RWPE2 (cell line): ENCODE results near the gene C1QL1.

Experiments
- ATAC-seq: fragments of 200-7000 bp; cut with Tn5 transposase; 3 replicates; pipeline ENCODE4 v1.9.1; 2021; ENCODE audit warnings: low read depth
- DNase-seq: peaks from one replicate; pipeline ENCODE4 v3.0.0-alpha.2; 2020; ENCODE audit warnings: low spot score
- H3K27ac ChIP-seq: fragments of 450-650 bp; 2 replicates; pipeline ENCODE4 v1.5.1; 2017; ENCODE audit warnings: mild to moderate bottlenecking; ENCODE audit not compliant: poor library complexity, severe bottlenecking
- H3K27me3 ChIP-seq: fragments of 250-450 bp; sonication (Bioruptor Pico); 2 replicates; pipeline ENCODE4 v1.5.1; 2021; ENCODE audit warnings: mild to moderate bottlenecking, moderate library complexity; ENCODE audit not compliant: insufficient read depth, poor library complexity, severe bottlenecking
- H3K36me3 ChIP-seq: fragments of 250-450 bp; sonication (Bioruptor Pico); 2 replicates; pipeline ENCODE4 v1.5.1; 2020; ENCODE audit warnings: low read depth, mild to moderate bottlenecking, moderate library complexity
- H3K4me1 ChIP-seq: fragments of 250-450 bp; sonication (Bioruptor Pico); 2 replicates; pipeline ENCODE4 v1.5.1; 2021; ENCODE audit warnings: mild to moderate bottlenecking, moderate library complexity; ENCODE audit not compliant: insufficient read depth, poor library complexity, severe bottlenecking
- H3K4me3 ChIP-seq: fragments of 250-450 bp; sonication (Bioruptor Pico); 2 replicates; pipeline ENCODE4 v1.5.1; 2021; ENCODE audit warnings: mild to moderate bottlenecking, moderate library complexity; ENCODE audit not compliant: severe bottlenecking
- H3K9me3 ChIP-seq: fragments of 250-450 bp; sonication (Bioruptor Pico); 2 replicates; pipeline ENCODE4 v1.5.1; 2021; ENCODE audit warnings: mild to moderate bottlenecking, moderate library complexity; ENCODE audit not compliant: severe bottlenecking
- CTCF ChIP-seq: fragments of 450-650 bp; IDR thresholded peaks from one replicate; pipeline ENCODE4 v1.5.1; 2017; ENCODE audit warnings: mild to moderate bottlenecking, moderate library complexity; ENCODE audit not compliant: poor library complexity, severe bottlenecking

Gene C1QL1

GRCh38 chr17:44969144-44969780 lies 1.2 kb upstream of the C1QL1 start:
- Histone ChIP-seq H3K4me1 (peaks cover 24% of the 10 kb centered on the region), H3K36me3 (no peaks in the 10 kb centered on the region), H3K27me3 (peaks cover 9% of the 10 kb centered on the region), H3K9me3 (no peaks in the 10 kb centered on the region), H3K27ac (no peak overlapping the region), H3K4me3 (no peak overlapping the region)
- ATAC-seq = no peak
- DNase-seq = no peak
- TF ChIP-seq CTCF = no peak

DNA sequence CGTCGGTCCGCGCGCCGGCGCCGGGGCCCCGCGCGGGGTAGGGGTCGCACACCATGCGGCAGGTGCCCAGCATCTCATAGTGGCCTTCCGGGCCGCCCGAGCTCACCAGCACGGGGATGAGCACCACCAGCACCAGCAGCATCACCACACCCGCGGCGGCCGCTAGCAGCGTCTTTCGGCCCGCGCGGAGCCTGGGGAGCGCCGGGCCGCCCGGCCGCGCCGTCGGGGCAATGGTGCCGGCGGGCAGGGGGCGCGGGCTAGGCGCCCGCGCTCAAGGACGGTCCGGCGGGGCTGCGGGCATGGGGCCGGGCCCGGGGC lies 237 bp downstream of the C1QL1 start:
- ATAC-seq = no peak
- no peak for DNase-seq
- peak overlapping the region; percentile 24 for H3K4me3 ChIP-seq
- peaks cover 18% of the 10 kb centered on the region for H3K4me1 ChIP-seq
- peaks cover 9% of the 10 kb centered on the region for H3K27me3 ChIP-seq
- no peaks in the 10 kb centered on the region for H3K9me3 ChIP-seq
- H3K36me3 ChIP-seq = no peaks in the 10 kb centered on the region
- no peak for TF ChIP-seq CTCF
- no peak overlapping the region for H3K27ac ChIP-seq

GRCh38 chr17:44967026-44967906 lies 837 bp downstream of the C1QL1 start:
- Histone ChIP-seq H3K4me3 (peak overlapping the region; percentile 24), H3K4me1 (peaks cover 12% of the 10 kb centered on the region), H3K27me3 (peaks cover 9% of the 10 kb centered on the region), H3K27ac (no peak overlapping the region), H3K36me3 (no peaks in the 10 kb centered on the region), H3K9me3 (no peaks in the 10 kb centered on the region)
- no peak for TF ChIP-seq CTCF
- ATAC-seq = no peak
- no peak for DNase-seq

DNA sequence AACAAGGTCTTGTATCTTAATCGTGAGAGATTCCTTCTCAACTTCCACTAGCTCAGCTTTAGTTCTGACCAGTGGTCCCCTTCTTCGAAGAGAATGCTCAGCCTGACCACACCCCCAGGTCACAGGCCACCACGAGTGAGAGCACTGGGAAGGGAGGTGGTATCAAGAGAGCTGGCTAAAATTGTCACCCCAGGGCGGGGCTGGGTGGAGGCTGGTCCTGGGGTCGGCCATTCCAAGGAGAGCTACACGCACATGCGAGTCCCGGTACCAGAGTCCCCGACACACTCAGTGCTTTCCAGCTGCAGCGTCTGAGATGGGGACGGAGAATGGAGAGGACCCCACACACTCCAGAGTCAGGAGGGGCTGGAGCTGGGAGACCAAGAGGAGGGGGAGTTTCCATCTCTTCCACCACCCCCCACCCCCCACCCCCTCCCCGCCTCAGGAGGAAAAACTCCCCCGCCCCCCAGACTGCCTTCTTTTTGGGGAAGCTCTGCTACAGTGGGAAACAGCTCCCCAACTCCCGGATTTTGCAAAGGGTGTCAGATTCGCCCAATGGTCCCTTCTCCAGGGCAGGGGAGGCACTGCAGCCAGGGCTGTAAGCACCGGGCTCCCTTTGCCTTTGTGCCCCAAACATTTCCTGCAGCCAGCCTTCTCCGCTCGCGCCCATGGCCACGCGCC lies 1.6 kb downstream of the C1QL1 start:
- no peak for DNase-seq
- peaks cover 4% of the 10 kb centered on the region for H3K4me1 ChIP-seq
- TF ChIP-seq CTCF = no peak
- H3K9me3 ChIP-seq = no peaks in the 10 kb centered on the region
- H3K27me3 ChIP-seq = peaks cover 9% of the 10 kb centered on the region
- no peak overlapping the region for H3K27ac ChIP-seq
- ATAC-seq = no peak
- H3K36me3 ChIP-seq = no peaks in the 10 kb centered on the region
- peak overlapping the region; percentile 24 for H3K4me3 ChIP-seq
